ENCODE results near the gene ADSS1. TPM values are rescaled to one million over a fixed set of nuclear protein-coding genes. Genes with fewer than 3 reads are reported as not detected.

ADSS1 gene
- total RNA-seq, 1 experiment from 2014 or later = 10.0 TPM

DNA sequence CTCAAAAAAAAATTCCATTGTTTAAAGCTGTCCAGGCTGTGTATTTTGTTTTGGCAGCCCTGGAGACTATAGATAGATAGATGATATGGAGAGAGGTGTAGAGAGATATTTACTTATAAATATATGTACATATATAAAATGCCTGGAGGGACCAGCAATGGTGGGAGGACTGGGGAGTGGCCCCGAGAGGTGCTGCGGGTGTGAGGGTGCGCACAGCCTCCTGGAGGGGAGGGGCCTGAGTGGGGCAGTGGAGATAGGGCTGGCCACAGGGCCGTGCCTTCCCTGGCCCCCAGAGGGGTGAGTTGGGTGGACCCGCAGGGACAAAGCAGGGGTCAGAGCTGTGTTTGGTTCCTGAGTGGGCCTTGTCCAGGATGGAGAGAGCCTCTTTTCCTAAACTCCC lies 6.5 kb downstream of the ADSS1 start:
- ATAC-seq (no peak), DNase-seq (ENCODE audit: low spot score) (no peak)
- H3K4me1 Mint-ChIP-seq = no peaks in the 10 kb centered on the region; the same call in none of the 2 replicates
- no peak overlapping the region for H3K27ac Mint-ChIP-seq
- peaks cover 3% of the 10 kb centered on the region; the same call in 1 of the 2 replicates for H3K27me3 Mint-ChIP-seq (ENCODE audit: low read depth)
- no peak overlapping the region for H3K4me3 Mint-ChIP-seq
- TF ChIP-seq, protein P1, sequence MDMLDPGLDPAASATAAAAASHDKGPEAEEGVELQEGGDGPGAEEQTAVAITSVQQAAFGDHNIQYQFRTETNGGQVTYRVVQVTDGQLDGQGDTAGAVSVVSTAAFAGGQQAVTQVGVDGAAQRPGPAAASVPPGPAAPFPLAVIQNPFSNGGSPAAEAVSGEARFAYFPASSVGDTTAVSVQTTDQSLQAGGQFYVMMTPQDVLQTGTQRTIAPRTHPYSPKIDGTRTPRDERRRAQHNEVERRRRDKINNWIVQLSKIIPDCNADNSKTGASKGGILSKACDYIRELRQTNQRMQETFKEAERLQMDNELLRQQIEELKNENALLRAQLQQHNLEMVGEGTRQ (CRISPR knock-in tag; IDR thresholded peaks at IDR 0.05) = no peak
- TF ChIP-seq, protein P2, sequence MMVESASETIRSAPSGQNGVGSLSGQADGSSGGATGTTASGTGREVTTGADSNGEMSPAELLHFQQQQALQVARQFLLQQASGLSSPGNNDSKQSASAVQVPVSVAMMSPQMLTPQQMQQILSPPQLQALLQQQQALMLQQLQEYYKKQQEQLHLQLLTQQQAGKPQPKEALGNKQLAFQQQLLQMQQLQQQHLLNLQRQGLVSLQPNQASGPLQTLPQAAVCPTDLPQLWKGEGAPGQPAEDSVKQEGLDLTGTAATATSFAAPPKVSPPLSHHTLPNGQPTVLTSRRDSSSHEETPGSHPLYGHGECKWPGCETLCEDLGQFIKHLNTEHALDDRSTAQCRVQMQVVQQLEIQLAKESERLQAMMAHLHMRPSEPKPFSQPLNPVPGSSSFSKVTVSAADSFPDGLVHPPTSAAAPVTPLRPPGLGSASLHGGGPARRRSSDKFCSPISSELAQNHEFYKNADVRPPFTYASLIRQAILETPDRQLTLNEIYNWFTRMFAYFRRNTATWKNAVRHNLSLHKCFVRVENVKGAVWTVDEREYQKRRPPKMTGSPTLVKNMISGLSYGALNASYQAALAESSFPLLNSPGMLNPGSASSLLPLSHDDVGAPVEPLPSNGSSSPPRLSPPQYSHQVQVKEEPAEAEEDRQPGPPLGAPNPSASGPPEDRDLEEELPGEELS (CRISPR knock-in tag; IDR thresholded peaks at IDR 0.05) = no peak
- TF ChIP-seq, protein P3, sequence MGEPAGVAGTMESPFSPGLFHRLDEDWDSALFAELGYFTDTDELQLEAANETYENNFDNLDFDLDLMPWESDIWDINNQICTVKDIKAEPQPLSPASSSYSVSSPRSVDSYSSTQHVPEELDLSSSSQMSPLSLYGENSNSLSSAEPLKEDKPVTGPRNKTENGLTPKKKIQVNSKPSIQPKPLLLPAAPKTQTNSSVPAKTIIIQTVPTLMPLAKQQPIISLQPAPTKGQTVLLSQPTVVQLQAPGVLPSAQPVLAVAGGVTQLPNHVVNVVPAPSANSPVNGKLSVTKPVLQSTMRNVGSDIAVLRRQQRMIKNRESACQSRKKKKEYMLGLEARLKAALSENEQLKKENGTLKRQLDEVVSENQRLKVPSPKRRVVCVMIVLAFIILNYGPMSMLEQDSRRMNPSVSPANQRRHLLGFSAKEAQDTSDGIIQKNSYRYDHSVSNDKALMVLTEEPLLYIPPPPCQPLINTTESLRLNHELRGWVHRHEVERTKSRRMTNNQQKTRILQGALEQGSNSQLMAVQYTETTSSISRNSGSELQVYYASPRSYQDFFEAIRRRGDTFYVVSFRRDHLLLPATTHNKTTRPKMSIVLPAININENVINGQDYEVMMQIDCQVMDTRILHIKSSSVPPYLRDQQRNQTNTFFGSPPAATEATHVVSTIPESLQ (CRISPR knock-in tag; IDR thresholded peaks at IDR 0.05) = no peak
- TF ChIP-seq FOXP1 (CRISPR knock-in tag; IDR thresholded peaks at IDR 0.05; ENCODE audit: borderline replicate concordance) = no peak
- TF ChIP-seq, protein P4, sequence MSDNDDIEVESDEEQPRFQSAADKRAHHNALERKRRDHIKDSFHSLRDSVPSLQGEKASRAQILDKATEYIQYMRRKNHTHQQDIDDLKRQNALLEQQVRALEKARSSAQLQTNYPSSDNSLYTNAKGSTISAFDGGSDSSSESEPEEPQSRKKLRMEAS (CRISPR knock-in tag; IDR thresholded peaks at IDR 0.05) = no peak
- TF ChIP-seq ZNF219 (CRISPR knock-in tag; IDR thresholded peaks at IDR 0.05; ENCODE audit: borderline replicate concordance) = no peak
- TF ChIP-seq PRRX2 (CRISPR knock-in tag; IDR thresholded peaks at IDR 0.05) = no peak
- TF ChIP-seq, protein P5, sequence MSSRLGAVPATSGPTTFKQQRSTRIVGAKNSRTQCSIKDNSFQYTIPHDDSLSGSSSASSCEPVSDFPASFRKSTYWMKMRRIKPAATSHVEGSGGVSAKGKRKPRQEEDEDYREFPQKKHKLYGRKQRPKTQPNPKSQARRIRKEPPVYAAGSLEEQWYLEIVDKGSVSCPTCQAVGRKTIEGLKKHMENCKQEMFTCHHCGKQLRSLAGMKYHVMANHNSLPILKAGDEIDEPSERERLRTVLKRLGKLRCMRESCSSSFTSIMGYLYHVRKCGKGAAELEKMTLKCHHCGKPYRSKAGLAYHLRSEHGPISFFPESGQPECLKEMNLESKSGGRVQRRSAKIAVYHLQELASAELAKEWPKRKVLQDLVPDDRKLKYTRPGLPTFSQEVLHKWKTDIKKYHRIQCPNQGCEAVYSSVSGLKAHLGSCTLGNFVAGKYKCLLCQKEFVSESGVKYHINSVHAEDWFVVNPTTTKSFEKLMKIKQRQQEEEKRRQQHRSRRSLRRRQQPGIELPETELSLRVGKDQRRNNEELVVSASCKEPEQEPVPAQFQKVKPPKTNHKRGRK (CRISPR knock-in tag; IDR thresholded peaks at IDR 0.05; ENCODE audit: borderline replicate concordance) = no peak
- no peak for TF ChIP-seq ZNF263 (CRISPR knock-in tag; IDR thresholded peaks at IDR 0.05; ENCODE audit: low read depth)
- TF ChIP-seq, protein P6, sequence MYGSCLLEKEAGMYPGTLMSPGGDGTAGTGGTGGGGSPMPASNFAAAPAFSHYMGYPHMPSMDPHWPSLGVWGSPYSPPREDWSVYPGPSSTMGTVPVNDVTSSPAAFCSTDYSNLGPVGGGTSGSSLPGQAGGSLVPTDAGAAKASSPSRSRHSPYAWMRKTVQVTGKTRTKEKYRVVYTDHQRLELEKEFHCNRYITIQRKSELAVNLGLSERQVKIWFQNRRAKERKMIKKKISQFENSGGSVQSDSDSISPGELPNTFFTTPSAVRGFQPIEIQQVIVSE (CRISPR knock-in tag; IDR thresholded peaks at IDR 0.05; ENCODE audit: borderline replicate concordance) = no peak
- ChIA-PET POLR2A (no interaction called here), CTCF (interaction anchor here (0.5 to 1.7 kb wide), 7 partner anchors 12 to 298 kb away, joined by 3 to 17 read pairs (median 3); partner anchors contain the start of gene SIVA1)
- no peaks in the 10 kb centered on the region for H3K9me3 Mint-ChIP-seq
- no peaks in the 10 kb centered on the region for H3K36me3 Mint-ChIP-seq

DNA sequence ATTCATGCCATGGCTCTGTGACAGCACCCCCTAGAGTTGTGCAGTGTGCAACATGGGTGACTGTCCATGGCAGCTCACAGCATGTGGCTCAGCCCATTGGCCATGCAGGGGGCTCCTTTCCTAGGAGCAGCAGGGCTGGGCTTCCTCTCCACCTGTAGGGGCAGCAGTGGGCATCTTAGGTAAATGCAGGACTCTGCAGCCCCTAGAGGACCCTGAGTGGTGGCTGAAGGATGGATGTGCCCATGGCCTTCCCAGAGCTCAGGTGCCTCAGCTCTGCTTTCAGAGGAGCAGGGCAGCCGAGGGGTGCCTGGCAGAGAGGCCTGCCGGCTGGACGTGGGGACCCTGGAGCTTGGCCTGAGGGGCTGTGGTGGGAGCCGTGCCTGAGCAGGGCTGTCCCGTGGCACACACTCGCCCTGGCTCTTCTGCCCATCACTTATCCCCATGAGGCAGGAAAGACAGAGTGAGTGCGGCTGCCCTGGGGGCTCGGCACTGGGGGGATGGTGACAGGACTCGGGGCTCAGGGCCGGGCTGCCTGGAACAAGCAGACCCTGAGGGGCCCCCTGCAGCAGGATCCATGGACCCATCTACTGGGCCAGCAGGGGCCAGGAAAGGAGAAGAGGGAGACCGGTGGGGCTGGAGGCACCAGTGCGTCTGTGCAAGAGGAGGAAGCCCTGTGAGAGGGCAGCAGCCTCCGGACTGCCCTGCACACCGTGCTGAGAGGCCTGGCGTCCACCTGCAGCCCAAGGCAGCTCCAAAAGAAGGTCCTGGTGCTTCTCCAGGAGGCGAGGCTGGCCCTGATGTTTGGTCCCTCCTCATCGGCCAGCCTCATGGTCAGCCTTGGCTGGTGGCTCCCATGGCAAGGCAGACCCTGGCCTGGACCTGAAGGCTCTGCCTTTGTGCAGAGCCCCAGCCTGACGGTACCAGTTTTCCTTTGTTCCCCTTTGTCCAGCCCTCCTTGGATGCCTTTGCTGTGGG lies 7.6 kb downstream of the ADSS1 start:
- Mint-ChIP-seq H3K36me3 (no peaks in the 10 kb centered on the region), H3K9me3 (no peaks in the 10 kb centered on the region), H3K4me3 (no peak overlapping the region), H3K27me3 (ENCODE audit: low read depth) (peaks cover 3% of the 10 kb centered on the region; the same call in 1 of the 2 replicates), H3K4me1 (no peaks in the 10 kb centered on the region), H3K27ac (no peak overlapping the region; the same call in 1 of the 2 replicates)
- TF ChIP-seq, protein P4 (CRISPR knock-in tag; IDR thresholded peaks at IDR 0.05) = peak; percentile 31; the same call in 1 of the 2 replicates
- TF ChIP-seq NFATC4 (CRISPR knock-in tag; IDR thresholded peaks at IDR 0.05) (no peak), GTF2I (CRISPR knock-in tag; conservative IDR thresholded peaks at IDR 0.05) (peak; percentile 54), ZNF263 (CRISPR knock-in tag; IDR thresholded peaks at IDR 0.05; ENCODE audit: low read depth) (no peak), ZNF423 (CRISPR knock-in tag; IDR thresholded peaks at IDR 0.05) (peak; percentile 33)
- TF ChIP-seq, protein P7, sequence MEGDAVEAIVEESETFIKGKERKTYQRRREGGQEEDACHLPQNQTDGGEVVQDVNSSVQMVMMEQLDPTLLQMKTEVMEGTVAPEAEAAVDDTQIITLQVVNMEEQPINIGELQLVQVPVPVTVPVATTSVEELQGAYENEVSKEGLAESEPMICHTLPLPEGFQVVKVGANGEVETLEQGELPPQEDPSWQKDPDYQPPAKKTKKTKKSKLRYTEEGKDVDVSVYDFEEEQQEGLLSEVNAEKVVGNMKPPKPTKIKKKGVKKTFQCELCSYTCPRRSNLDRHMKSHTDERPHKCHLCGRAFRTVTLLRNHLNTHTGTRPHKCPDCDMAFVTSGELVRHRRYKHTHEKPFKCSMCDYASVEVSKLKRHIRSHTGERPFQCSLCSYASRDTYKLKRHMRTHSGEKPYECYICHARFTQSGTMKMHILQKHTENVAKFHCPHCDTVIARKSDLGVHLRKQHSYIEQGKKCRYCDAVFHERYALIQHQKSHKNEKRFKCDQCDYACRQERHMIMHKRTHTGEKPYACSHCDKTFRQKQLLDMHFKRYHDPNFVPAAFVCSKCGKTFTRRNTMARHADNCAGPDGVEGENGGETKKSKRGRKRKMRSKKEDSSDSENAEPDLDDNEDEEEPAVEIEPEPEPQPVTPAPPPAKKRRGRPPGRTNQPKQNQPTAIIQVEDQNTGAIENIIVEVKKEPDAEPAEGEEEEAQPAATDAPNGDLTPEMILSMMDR (IDR thresholded peaks at IDR 0.05) = peak; percentile 41; the same call in 1 of the 2 replicates
- TF ChIP-seq, protein P8, sequence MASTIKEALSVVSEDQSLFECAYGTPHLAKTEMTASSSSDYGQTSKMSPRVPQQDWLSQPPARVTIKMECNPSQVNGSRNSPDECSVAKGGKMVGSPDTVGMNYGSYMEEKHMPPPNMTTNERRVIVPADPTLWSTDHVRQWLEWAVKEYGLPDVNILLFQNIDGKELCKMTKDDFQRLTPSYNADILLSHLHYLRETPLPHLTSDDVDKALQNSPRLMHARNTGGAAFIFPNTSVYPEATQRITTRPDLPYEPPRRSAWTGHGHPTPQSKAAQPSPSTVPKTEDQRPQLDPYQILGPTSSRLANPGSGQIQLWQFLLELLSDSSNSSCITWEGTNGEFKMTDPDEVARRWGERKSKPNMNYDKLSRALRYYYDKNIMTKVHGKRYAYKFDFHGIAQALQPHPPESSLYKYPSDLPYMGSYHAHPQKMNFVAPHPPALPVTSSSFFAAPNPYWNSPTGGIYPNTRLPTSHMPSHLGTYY (CRISPR knock-in tag; IDR thresholded peaks at IDR 0.05) = peak; percentile 24; the same call in 1 of the 2 replicates
- peak; percentile 89 for ATAC-seq
- peak; percentile 54 for DNase-seq (ENCODE audit: low spot score)
- CTCF ChIA-PET = interaction anchor here (0.6 to 1.9 kb wide), 18 partner anchors 10 to 145 kb away, joined by 3 to 17 read pairs (median 3); partner anchors contain the start of gene SIVA1
- POLR2A ChIA-PET = no interaction called here
